SU-DHL-6 (cell line): Measurements from ENCODE around the gene CTNNB1.

Experiments
- H2AFZ ChIP-seq: fragments of 200-600 bp; sonication (generic); 2 replicates; pipeline ENCODE4 v1.6.1; 2014; ENCODE audit warnings: low read depth, mild to moderate bottlenecking, moderate library complexity, mixed read lengths, antibody characterized with exemption, low read length; ENCODE audit not compliant: severe bottlenecking
- H3F3A ChIP-seq: fragments of 200-600 bp; shearing (Covaris generic); 2 replicates; pipeline ENCODE4 v1.6.0; 2016; ENCODE audit warnings: antibody characterized with exemption, mild to moderate bottlenecking; ENCODE audit not compliant: insufficient read depth
- H3K27ac ChIP-seq: fragments of 200-600 bp; sonication (generic); 2 replicates; pipeline ENCODE4 v1.5.1; 2016; ENCODE audit warnings: low read depth, mild to moderate bottlenecking, low read length, moderate library complexity, mixed read lengths
- H3K27me3 ChIP-seq: fragments of 200-600 bp; sonication (generic), shearing (Covaris generic); 2 replicates; pipeline ENCODE4 v1.6.0; 2014; ENCODE audit warnings: mild to moderate bottlenecking, low read length
- H3K36me3 ChIP-seq: fragments of 200-600 bp; sonication (generic); 2 replicates; pipeline ENCODE4 v1.6.1; 2014; ENCODE audit warnings: mild to moderate bottlenecking, low read length, mixed read lengths
- H3K4me2 ChIP-seq: fragments of 300-600, 200-600 bp; shearing (Covaris generic), sonication (generic); 2 replicates; pipeline ENCODE4 v1.6.0; 2014; ENCODE audit warnings: low read length, low read depth, mild to moderate bottlenecking; ENCODE audit not compliant: poor library complexity, severe bottlenecking
- H3K4me3 ChIP-seq: fragments of 200-600 bp; sonication (generic); 2 replicates; pipeline ENCODE4 v1.5.1; 2014; ENCODE audit warnings: antibody characterized with exemption, low read length, mild to moderate bottlenecking, mixed read lengths; ENCODE audit not compliant: insufficient read depth, poor library complexity, severe bottlenecking
- H3K79me2 ChIP-seq: fragments of 200-600 bp; sonication (generic); 2 replicates; pipeline ENCODE4 v1.6.1; 2014; ENCODE audit warnings: mild to moderate bottlenecking, low read length, moderate library complexity; ENCODE audit not compliant: insufficient read depth
- H3K9ac ChIP-seq: fragments of 200-600 bp; sonication (generic); 2 replicates; pipeline ENCODE4 v1.7.0; 2014; ENCODE audit warnings: mild to moderate bottlenecking, low read length
- H3K9me2 ChIP-seq: fragments of 200-600 bp; sonication (generic); replicated peaks from 2 replicates; pipeline ENCODE4 v1.6.1; 2014; ENCODE audit warnings: low read length; ENCODE audit not compliant: insufficient read depth
- H3K9me3 ChIP-seq: fragments of 200-600 bp; sonication (generic); 2 replicates; pipeline ENCODE4 v1.6.1; 2014; ENCODE audit warnings: low read length, mixed read lengths; ENCODE audit not compliant: insufficient read depth
- H4K20me1 ChIP-seq: fragments of 200-600 bp; sonication (generic); 2 replicates; pipeline ENCODE4 v1.6.1; 2014; ENCODE audit warnings: low read depth, mild to moderate bottlenecking, antibody characterized with exemption, low read length, moderate library complexity, mixed read lengths
- EZH2phosphoT487 ChIP-seq: fragments of 200-600 bp; sonication (generic), shearing (Covaris generic); conservative IDR thresholded peaks from 2 replicates; pipeline ENCODE4 v1.6.1; 2018; ENCODE audit warnings: mild to moderate bottlenecking, antibody characterized with exemption, low read length, moderate library complexity, mixed read lengths
- TF ChIP-seq, protein P1 (sequence below): fragments of 200-600 bp; sonication (generic); IDR thresholded peaks from one replicate; pipeline ENCODE4 v1.5.1; 2017; ENCODE audit warnings: antibody characterized with exemption, mild to moderate bottlenecking, low read length, moderate library complexity; ENCODE audit not compliant: insufficient read depth, poor library complexity, severe bottlenecking

The CTNNB1 gene

DNA sequence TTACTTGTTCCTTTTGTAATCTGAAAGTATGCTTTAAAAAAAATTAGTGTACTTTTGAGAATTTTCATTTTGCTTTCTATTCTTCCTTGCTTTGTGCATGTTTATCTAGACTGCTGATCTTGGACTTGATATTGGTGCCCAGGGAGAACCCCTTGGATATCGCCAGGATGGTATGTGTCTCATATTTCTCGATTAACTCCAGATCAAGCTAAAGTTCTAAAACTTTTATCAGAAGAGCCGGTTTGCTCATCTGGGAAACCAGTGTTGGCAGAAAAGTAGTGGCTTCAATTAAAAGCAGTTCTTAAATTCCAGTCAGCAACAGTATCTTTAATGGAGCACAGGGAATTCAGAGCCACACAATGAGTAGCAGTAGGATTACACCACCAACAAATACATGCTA, 38.6 kb downstream of the CTNNB1 start:
- no peak overlapping the region for H3K27ac ChIP-seq
- no peak overlapping the region for H3K4me2 ChIP-seq
- H3K79me2 ChIP-seq = no peaks in the 10 kb centered on the region
- H3K9me3 ChIP-seq = no peaks in the 10 kb centered on the region
- H3K9ac ChIP-seq = no peak overlapping the region
- no peaks in the 10 kb centered on the region for H3K27me3 ChIP-seq
- H3F3A ChIP-seq = peaks cover 7% of the 10 kb centered on the region; the same call in 1 of the 2 replicates
- H2AFZ ChIP-seq = no peak overlapping the region
- no peaks in the 10 kb centered on the region; the same call in 1 of the 2 replicates for H4K20me1 ChIP-seq
- no peak overlapping the region for H3K4me3 ChIP-seq
- TF ChIP-seq, protein P1, sequence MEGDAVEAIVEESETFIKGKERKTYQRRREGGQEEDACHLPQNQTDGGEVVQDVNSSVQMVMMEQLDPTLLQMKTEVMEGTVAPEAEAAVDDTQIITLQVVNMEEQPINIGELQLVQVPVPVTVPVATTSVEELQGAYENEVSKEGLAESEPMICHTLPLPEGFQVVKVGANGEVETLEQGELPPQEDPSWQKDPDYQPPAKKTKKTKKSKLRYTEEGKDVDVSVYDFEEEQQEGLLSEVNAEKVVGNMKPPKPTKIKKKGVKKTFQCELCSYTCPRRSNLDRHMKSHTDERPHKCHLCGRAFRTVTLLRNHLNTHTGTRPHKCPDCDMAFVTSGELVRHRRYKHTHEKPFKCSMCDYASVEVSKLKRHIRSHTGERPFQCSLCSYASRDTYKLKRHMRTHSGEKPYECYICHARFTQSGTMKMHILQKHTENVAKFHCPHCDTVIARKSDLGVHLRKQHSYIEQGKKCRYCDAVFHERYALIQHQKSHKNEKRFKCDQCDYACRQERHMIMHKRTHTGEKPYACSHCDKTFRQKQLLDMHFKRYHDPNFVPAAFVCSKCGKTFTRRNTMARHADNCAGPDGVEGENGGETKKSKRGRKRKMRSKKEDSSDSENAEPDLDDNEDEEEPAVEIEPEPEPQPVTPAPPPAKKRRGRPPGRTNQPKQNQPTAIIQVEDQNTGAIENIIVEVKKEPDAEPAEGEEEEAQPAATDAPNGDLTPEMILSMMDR = no peak
- TF ChIP-seq EZH2phosphoT487 = no peak
- H3K9me2 ChIP-seq = no peaks in the 10 kb centered on the region
- H3K36me3 ChIP-seq = peaks cover 67% of the 10 kb centered on the region

DNA sequence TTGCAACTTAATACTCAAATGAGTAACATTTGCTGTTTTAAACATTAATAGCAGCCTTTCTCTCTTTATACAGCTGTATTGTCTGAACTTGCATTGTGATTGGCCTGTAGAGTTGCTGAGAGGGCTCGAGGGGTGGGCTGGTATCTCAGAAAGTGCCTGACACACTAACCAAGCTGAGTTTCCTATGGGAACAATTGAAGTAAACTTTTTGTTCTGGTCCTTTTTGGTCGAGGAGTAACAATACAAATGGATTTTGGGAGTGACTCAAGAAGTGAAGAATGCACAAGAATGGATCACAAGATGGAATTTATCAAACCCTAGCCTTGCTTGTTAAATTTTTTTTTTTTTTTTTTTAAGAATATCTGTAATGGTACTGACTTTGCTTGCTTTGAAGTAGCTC, 40.3 kb downstream of the CTNNB1 start:
- H3K27ac ChIP-seq = no peak overlapping the region
- no peak overlapping the region for H3K4me2 ChIP-seq
- H3K27me3 ChIP-seq = no peaks in the 10 kb centered on the region
- no peaks in the 10 kb centered on the region for H3K9me2 ChIP-seq
- H3F3A ChIP-seq = peaks cover 7% of the 10 kb centered on the region; the same call in 1 of the 2 replicates
- H4K20me1 ChIP-seq = no peaks in the 10 kb centered on the region; the same call in 1 of the 2 replicates
- H3K9ac ChIP-seq = no peak overlapping the region
- TF ChIP-seq, protein P1 = no peak
- TF ChIP-seq EZH2phosphoT487 = no peak
- H3K36me3 ChIP-seq = peaks cover 50% of the 10 kb centered on the region
- no peak overlapping the region for H3K4me3 ChIP-seq
- no peaks in the 10 kb centered on the region for H3K79me2 ChIP-seq
- no peak overlapping the region for H2AFZ ChIP-seq
- no peaks in the 10 kb centered on the region for H3K9me3 ChIP-seq

DNA sequence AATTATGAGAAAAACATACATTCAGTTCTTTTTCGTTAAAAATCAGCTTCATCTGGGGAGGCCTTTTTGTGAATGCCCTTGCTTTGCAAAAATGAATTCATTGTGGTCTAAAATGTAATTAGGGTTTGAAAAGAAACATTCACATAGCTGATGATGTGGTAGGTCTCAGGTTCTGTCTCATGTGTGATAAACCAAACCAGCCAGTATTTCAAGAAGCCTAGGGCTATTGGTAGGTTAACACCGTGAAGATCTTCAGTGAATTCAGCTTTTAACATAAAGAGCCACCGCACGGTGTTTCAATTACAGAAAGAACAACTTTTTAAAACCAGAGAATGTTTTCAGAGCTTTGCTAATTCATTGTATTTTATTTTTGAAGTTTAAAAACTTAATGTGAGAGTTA, 41.9 kb downstream of the CTNNB1 start:
- Histone ChIP-seq H3F3A (peaks cover 7% of the 10 kb centered on the region; the same call in 1 of the 2 replicates), H3K9ac (no peak overlapping the region), H3K36me3 (peaks cover 35% of the 10 kb centered on the region), H3K4me2 (no peak overlapping the region), H2AFZ (no peak overlapping the region), H3K4me3 (no peak overlapping the region), H4K20me1 (no peaks in the 10 kb centered on the region; the same call in 1 of the 2 replicates), H3K27me3 (no peaks in the 10 kb centered on the region), H3K9me2 (no peaks in the 10 kb centered on the region), H3K79me2 (no peaks in the 10 kb centered on the region), H3K9me3 (no peaks in the 10 kb centered on the region), H3K27ac (no peak overlapping the region)
- TF ChIP-seq EZH2phosphoT487 = no peak
- TF ChIP-seq, protein P1 = no peak
